Esophagus muscularis mucosa (tissue), 4 donors: Measurements from ENCODE around the gene MNT. TPM values are rescaled to one million over a fixed set of nuclear protein-coding genes. Genes with fewer than 3 reads are reported as not detected.

ENCODE experiments used
- DNase-seq: peaks from one replicate; pipeline ENCODE4 v3.0.0-alpha.2; 2017; ENCODE audit errors: extremely low spot score
- H3K27ac ChIP-seq, 4 donors: fragments of 200-600 bp; sonication (generic); replicated peaks in 1 of 4; 1 replicate in 3 of 4; 2 replicates in 1 of 4; pipeline ENCODE4 v1.5.1; 2016 to 2019; ENCODE audit warnings: mild to moderate bottlenecking in 1 of 4
- H3K27me3 ChIP-seq, 4 donors: fragments of 200-600 bp; sonication (generic); one replicate each; pipeline versions ENCODE4 v1.5.1 to v1.6.0; 2016 to 2019
- H3K36me3 ChIP-seq, 4 donors: fragments of 200-600 bp; sonication (generic); one replicate each; pipeline ENCODE4 v1.5.1; 2016 to 2019
- H3K4me1 ChIP-seq, 4 donors: fragments of 200-600 bp; sonication (generic); one replicate each; pipeline ENCODE4 v1.5.1; 2016 to 2019
- H3K4me3 ChIP-seq, 4 donors: fragments of 200-600 bp; sonication (generic); 1 replicate in 2 of 4; 2 replicates in 2 of 4; pipeline ENCODE4 v1.5.1; 2016 to 2019; ENCODE audit warnings: mild to moderate bottlenecking in 4 of 4, moderate library complexity in 1 of 4
- H3K9me3 ChIP-seq, 4 donors: fragments of 200-600 bp; sonication (generic); 1 replicate in 3 of 4; 2 replicates in 1 of 4; pipeline ENCODE4 v1.5.1; 2016 to 2019
- CTCF ChIP-seq, 3 experiments: fragments of 200-600 bp in 2 of 3; fragments of 450-650 bp in 1 of 3; sonication (generic) in 2 of 3; IDR thresholded peaks; one replicate each; pipeline ENCODE4 v1.5.1; 2017 to 2019; ENCODE audit warnings: antibody characterized with exemption in 3 of 3, mild to moderate bottlenecking in 2 of 3, moderate library complexity in 1 of 3
- EP300 ChIP-seq: sonication (generic); formaldehyde crosslinking; IDR thresholded peaks from one replicate; pipeline ENCODE4 v1.6.1; 2017; ENCODE audit warnings: antibody characterized with exemption
- POLR2A ChIP-seq: fragments of 450-650 bp; IDR thresholded peaks from one replicate; pipeline ENCODE4 v1.6.1; 2017; ENCODE audit warnings: antibody characterized with exemption, moderate library complexity, mild to moderate bottlenecking, low read depth
- POLR2AphosphoS5 ChIP-seq, 2 donors: sonication (generic); formaldehyde crosslinking; IDR thresholded peaks; one replicate each; pipeline ENCODE4 v1.6.1; 2017; ENCODE audit warnings: antibody characterized with exemption in 2 of 2
- WGBS: methylation state at CpG from one replicate; pipeline ENCODE4 v1.1.5; 2018; 5-methylcytosine and 5-hydroxymethylcytosine counted together
- intact Hi-C: fragments of 100-400 bp; cut with DNase I; formaldehyde crosslinking; loops from one replicate; pipeline ENCODE4 v1.15.1; 2023
- total RNA-seq, 4 donors: library from RNA; depleted of rRNA; stranded (reverse); fragments of >200 nt; gene quantifications; one replicate each; pipeline versions ENCODE4 v1.1.0 to v1.2.1, GENCODE V29; 2016

MNT gene
- total RNA-seq, 4 donors from 2014 or later = 10.8 to 17.4 (median 13.8) TPM

DNA sequence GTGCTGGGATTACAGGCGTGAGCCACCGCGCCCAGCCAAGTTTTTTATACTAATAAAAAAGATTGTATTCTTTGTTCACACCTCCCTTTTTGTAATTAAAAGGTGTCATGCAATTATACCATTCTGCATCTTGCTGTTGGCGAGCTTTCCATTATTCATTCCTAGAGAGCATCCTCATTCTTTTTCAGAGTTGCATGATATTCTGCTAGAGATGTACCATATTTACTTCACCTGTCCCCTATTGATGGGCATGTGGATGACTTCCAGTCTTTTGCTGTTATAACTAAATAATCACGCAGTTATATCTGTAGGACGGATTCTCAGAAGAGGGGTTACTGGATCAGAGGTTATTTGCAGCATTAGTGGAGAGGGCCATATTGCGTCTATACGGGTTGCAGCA lies 46.5 kb downstream of the MNT start:
- WGBS = 87% methylated on average over 8 of the region's 8 CpGs
- Histone ChIP-seq H3K9me3 (no peaks in the 10 kb centered on the region), H3K36me3 (peaks cover 0 to 4% (median 0%) of the 10 kb centered on the region in 4 donors), H3K27me3 (no peaks in the 10 kb centered on the region), H3K4me1 (peaks cover 0 to 14% (median 12%) of the 10 kb centered on the region in 4 donors), H3K27ac (no peak overlapping the region), H3K4me3 (no peak overlapping the region)
- no peak for DNase-seq
- TF ChIP-seq EP300 (no peak), CTCF (IDR thresholded peaks at IDR 0.05) (no peak), POLR2AphosphoS5 (IDR thresholded peaks at IDR 0.05) (no peak), POLR2A (no peak)
- intact Hi-C loops = loop anchor here (5.0 kb wide), 1 partner anchor 302 kb away; no protein-coding TSS in a partner anchor

- DNase-seq = no peak
Measured at GRCh38 chr17:2351269-2351668, 49.6 kb downstream of the MNT start.

DNA sequence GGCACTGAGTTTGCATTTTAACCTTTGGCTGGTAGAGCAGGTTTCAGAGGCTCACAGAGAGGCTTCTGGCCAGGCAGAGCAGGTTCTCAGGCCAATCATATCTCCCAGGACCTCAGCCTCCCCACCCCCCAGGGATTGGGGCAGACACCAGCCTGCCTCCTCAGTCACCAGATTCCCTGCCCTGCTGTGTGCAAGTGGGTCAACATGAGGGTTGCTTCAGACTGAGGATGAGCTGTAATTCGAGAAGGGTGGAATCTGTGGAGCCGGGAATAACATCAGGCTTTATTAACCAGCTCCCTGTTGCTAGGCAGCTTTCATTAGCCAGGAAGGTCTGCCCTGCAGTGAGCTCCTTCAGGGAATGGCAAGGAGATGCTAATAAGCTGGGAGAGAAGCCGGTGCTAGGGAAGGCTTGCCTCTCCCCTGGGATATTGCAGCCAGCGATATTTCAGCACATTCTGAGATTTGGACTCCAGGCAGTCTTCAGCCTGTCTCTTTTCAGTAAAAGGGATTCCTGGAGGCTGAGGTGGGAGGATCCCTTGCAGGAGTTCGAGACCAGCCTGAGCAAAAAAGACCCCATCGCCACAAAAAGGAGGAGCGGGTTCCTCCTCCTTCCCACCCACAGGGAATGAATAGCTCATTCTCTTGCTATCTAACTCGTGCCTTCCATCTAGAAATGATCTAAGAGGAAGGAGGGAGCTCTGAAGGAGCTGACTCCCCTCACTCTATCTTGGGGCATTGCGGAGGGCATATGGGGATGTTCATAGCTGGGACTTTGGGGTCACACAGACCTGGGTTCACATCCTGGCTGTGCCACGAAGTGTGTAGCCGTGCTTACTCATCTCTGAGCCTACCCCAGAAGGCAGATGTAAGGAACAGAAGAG lies 52.8 kb downstream of the MNT start:
- TF ChIP-seq POLR2A (no peak), POLR2AphosphoS5 (IDR thresholded peaks at IDR 0.05) (peak in 1 of 2 donors; percentile 4), CTCF (IDR thresholded peaks at IDR 0.05) (no peak), EP300 (no peak)

More at GRCh38 chr17:2351269-2351668, 49.6 kb downstream of the MNT start:
- H3K36me3 ChIP-seq = peaks cover 0 to 14% (median 3%) of the 10 kb centered on the region in 4 donors
- intact Hi-C loops = loop anchor here (5.0 kb wide), 1 partner anchor 299 kb away; no protein-coding TSS in a partner anchor
- no peaks in the 10 kb centered on the region for H3K27me3 ChIP-seq
- H3K9me3 ChIP-seq = no peaks in the 10 kb centered on the region
- TF ChIP-seq CTCF (IDR thresholded peaks at IDR 0.05) = no peak
- TF ChIP-seq EP300 = no peak
- no peak for TF ChIP-seq POLR2A
- no peak for TF ChIP-seq POLR2AphosphoS5 (IDR thresholded peaks at IDR 0.05)
- 94% methylated on average over 6 of the region's 6 CpGs for WGBS
- no peak overlapping the region for H3K4me3 ChIP-seq
- H3K4me1 ChIP-seq = peaks cover 0 to 15% (median 10%) of the 10 kb centered on the region in 4 donors
- H3K27ac ChIP-seq = no peak overlapping the region

GRCh38 chr17:2346475-2346874 lies 54.4 kb downstream of the MNT start:
- Histone ChIP-seq H3K4me3 (no peak overlapping the region), H3K9me3 (no peaks in the 10 kb centered on the region), H3K36me3 (peaks cover 0 to 44% (median 29%) of the 10 kb centered on the region in 4 donors), H3K4me1 (peaks cover 0 to 9% (median 3%) of the 10 kb centered on the region in 4 donors), H3K27me3 (no peaks in the 10 kb centered on the region), H3K27ac (no peak overlapping the region)
- WGBS = 92% methylated on average over 8 of the region's 8 CpGs
- DNase-seq = no peak
- intact Hi-C loops = no loop called here
- no peak for TF ChIP-seq POLR2AphosphoS5 (IDR thresholded peaks at IDR 0.05)
- no peak for TF ChIP-seq EP300
- no peak for TF ChIP-seq POLR2A
- TF ChIP-seq CTCF (IDR thresholded peaks at IDR 0.05) = no peak

More for the DNA sequence above, 52.8 kb downstream of the MNT start:
- intact Hi-C loops = no loop called here
- no peaks in the 10 kb centered on the region for H3K27me3 ChIP-seq
- no peaks in the 10 kb centered on the region for H3K9me3 ChIP-seq
- H3K27ac ChIP-seq = no peak overlapping the region
- H3K4me3 ChIP-seq = no peak overlapping the region
- H3K36me3 ChIP-seq = peaks cover 0 to 30% (median 22%) of the 10 kb centered on the region in 4 donors
- DNase-seq = no peak
- WGBS = 76% methylated on average over 8 of the region's 11 CpGs
- H3K4me1 ChIP-seq = peaks cover 0 to 11% (median 6%) of the 10 kb centered on the region in 4 donors
